ENCODE measurements around the gene PPM1B.
"Not testable (repeated sequence)": the region's sequence is repeated elsewhere in the genome, so short reads cannot be mapped to it uniquely, and the experiment has no call there.

The PPM1B gene

DNA sequence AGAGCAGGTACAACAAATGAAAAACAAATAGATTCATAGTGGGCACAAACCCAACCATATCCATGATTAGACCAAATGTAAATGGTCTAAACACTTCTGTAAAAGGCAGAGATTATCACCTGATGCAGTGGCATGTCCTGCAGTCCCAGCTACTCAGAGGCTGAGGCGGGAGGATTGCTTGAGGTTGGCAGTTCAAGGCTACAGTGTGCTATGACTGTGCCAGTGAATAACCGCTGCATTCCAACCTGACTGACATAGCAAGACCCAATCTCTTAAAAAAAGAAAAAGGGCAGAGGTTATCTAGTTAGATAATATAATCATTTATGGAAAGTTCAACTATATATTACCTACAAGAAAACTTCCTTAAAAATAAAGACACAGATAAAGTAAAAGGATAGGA, 85.3 kb downstream of the PPM1B start:
- DNase-seq (ENCODE audit: low read depth): no peak

DNA sequence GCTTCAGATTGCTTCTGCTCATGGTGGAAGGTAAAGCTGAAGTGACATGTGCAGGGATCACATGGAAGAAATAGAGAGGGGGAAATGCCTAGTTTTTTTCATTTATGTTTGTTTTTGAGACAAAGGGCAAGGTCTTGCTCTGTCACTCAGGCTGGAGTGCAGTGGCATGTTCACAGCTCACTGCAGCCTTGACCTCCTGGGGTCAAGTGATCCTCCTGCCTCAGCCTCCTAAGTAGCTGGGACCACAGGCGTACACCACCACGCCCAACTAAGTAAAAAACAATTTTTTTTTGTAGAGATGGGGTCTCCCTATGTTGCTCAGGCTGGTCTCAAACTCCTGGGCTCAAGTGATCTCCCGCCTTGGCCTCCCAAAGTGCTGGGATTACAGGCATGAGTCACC, 87.0 kb downstream of the PPM1B start:
- not testable (repeated sequence) for DNase-seq (ENCODE audit: low read depth)

DNA sequence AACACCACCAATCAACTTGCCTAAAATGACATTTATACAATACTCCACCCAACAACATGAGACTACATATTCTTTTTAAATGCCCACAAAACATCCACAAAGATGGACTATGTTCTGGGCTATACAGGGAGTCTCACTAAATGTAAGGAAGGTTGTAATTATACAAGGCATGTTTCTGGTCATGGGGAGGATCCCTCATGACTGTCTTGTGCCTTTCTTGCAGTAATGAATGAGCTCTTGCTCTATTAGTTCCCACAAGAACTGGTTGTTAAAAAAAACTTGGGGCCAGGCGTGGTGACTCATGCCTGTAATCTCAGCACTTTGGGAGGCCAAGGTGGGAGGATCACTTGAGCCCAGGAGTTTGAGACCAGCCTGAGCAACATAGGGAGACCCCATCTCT, 89.1 kb downstream of the PPM1B start:
- DNase-seq (ENCODE audit: low read depth): not testable (repeated sequence)

DNA sequence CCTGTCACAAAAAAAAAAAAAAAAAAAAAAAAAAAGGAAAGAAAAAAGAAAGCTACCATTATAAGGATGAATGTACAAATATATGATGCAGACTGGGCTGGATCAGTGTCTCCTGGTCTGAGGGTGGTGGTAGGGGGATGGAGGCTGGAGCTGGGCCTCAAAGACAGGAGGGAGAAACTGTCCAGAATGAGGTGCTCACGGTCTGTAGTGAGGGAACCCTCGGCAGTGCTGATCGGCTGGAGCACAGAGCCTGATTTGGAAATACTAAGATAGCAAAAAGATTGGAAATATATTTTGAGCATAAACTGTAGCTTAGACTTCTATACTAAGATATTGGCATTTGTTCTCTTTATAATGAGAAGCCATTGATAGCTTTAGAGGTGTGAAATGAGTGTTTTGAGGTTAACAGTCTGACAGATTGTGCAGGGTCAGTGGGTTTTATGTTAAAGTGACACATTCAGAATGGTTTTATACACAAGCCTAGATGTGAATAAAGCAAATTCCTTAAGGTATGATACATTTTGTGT, 98.7 kb downstream of the PPM1B start:
- no peak for DNase-seq (ENCODE audit: low read depth)

DNA sequence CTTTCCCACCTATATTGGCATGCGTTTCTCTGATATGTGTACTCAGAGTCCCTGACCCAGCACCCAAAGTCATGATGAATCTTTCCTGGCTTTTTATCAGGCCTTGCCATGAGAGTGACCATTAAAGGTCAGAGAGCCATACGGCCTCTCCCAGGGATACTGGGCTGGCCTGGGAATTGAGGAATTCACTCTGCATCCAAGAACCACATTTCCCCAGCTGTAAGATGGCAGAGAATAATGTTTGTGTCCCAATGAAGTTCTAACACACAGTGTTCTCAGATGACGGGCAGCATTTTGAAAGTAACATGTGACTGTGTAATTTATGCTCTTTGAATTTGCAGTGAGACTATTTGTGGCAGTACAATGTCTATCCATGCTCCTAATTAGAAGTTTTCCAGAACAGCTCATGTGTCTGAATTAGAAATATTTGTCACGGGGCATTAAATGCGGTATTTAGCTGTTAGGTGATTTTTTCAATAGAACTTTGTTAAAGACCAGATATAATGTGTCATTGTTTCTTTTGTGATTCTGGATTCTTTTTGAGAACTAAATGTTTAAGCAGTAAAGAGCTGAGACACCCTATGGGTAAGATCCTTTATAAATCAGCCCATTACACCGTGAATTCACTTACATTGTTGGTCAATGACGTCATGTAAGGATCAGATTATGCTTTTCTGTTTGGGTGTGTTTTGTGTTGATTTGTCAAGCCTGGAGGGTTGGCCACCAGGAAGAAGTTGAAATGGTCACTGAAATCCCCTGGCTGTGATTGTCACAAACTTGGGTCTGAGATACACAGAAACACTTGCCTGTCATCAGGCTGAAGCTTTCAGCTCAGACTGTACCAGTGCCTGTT, 99.3 kb downstream of the PPM1B start:
- no peak for DNase-seq (ENCODE audit: low read depth)

DNA sequence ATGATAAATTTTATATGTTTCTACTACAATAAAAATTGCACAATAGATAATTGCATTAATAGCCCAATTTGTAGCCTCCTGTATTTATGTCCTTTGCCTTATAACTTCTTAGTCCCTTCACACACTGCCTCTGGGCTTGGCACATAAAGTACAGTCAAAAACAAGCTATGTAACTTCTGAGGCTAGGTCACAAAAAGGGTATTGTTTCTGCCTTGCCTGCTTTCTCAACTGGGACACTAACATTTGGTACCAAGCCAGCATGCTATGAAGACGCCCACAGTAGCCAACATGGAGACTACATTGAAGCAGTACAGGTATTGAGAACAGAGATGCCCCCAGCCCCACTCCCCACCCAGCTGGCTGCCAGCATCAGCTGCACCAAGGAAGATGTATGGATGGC, 101.2 kb downstream of the PPM1B start:
- DNase-seq (ENCODE audit: low read depth): no peak

DNA sequence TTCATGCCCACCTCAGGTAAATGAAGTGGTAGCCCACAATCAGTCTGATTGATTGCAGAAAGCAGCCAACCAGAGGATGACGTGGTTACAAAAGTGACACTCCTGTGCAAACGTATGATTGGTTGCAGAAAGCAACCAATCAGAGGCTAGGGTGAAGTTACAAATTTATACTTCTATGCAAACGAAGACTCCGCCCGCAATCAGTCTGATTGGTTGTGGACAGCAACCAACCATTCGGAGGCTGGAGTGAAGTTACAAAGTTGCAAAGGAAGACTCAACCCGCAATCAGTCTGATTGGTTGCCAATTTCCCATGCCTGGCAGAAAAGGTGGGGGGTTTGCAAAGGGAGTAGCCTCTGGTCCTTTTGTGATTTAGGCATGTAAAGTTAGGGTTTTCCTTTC, 102.6 kb downstream of the PPM1B start:
- no peak for DNase-seq (ENCODE audit: low read depth)

DNA sequence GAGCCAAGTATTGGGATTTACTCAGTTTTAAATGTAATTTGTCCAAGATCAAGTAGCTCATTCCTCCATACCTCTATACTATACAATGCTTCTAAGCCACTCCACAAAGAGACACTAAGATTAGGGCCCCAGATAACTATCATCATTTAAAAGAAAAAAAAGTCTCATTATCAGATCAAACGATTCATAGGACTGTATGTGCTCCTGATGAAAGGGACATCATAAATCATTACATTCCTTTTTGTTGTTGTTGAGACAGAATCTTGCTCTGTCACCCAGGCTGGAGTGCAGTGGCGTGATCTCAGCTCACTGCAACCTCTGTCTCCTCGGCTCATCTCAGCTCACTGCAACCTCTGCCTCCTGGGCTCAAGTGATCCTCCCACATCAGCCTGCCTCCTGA, 104.4 kb downstream of the PPM1B start:
- DNase-seq (ENCODE audit: low read depth): no peak

DNA sequence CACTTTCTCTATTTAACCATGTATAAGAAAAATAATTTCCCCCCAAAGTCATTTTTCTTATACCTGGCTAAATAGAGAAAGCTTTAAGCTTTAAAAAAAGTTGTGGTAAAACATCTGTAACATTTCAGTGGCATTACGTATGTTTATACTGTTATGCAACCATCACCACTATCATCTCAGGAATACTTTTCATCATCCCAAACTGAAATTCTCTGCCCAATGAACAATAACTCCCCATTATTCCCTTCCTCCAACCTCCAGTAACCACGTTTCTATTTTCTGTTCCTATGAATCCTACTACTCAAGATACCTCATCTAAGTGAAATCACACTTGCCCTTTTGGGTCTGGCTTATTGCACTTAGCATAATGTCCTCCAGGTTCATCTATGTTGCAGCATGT, 104.9 kb downstream of the PPM1B start:
- peak; percentile 39 for DNase-seq (ENCODE audit: low read depth)

DNA sequence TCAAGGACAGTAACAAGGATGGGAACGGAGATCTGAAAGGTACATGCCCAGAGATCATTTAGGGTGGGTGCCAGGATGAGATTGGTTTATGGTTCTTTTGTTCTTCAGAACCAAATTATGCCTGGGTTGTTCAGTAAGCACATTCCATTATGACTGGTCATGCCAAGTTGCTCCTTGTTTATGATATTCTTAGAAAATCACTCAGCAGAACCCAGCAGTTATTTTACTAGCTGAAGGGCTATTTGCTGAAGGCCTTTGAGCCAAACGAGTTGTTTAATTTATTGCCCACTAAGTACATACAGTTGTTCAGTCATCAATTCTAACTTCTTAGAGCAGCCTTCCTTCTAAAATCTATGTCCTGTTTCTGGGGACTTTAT, 107.2 kb downstream of the PPM1B start:
- DNase-seq (ENCODE audit: low read depth): no peak

DNA sequence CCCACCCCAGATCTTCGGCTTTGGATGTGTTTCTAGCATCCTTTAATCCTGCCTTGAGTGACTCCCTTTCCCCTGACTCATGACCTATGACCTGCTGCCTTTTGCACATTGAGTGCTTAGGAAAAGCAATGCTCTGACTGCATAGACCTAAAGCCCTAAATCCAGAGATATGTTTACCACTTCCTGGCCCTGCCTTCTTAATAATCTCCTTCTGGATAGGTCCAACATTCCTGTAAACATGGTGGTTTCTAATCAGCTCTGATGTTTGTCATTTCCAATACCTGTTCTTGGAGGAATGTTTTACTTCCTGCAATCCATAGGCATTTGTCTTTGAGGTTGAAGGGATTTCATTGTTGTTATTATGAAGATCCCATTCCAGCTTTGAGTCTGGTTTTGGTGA, 108.9 kb downstream of the PPM1B start:
- no peak for DNase-seq (ENCODE audit: low read depth)

DNA sequence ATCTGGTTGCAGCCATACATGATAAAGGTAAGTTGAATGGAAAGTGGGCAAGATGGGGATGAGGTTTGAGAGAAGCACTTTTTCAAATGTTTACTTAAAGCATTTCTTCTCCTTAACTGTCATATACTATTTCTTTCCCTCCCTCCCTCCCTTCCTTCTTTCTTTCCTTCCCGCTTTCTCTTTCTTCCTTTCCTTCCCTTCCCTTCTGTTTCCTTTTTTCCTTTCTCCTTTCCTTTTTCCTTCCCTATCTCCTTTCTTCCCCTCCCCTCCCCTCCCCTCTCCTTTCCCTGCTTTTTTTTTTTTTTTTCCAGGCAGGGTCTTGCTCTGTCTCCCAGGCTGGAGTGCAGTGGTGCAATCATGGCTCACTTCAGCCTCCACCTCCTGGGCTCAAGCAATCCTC, 112.2 kb downstream of the PPM1B start:
- no peak for DNase-seq (ENCODE audit: low read depth)
